ENCODE data around the gene CACNG4.

CACNG4 gene

DNA sequence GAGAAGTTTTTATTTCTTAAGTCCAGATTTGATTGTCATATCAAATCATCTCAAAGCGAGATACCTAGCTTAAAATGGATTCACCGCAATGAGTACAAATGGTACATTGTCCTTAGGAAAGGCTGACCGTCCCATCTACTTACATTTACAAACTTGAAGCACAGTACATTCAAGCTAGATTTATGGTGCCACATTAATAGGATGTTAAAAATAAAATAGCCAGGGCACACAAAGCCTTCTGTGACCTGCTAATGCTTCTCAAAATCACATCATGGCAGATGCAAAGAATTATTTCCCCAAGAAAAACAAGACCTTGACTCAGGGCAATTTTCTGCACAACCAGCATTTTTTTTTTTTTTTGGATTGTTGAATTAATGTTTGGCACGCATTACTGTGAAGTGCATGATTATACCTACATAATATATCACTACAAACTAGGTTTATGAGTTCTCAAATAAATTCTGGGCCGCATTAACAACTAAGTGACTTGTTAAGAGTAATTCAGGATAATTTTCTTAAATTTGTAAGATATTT lies 105.2 kb downstream of the CACNG4 start:
- Mint-ChIP-seq H3K9me3 (no peaks in the 10 kb centered on the region), H3K4me3 (no peak overlapping the region), H3K4me1 (peaks cover 12% of the 10 kb centered on the region), H3K27me3 (ENCODE audit: low read depth) (peaks cover 4% of the 10 kb centered on the region), H3K27ac (no peak overlapping the region), H3K36me3 (ENCODE audit: low read depth) (peaks cover 19% of the 10 kb centered on the region)
- TF ChIP-seq CTCF (IDR thresholded peaks at IDR 0.05; ENCODE audit: unreplicated experiment in 3 of 3): no peak

- Mint-ChIP-seq H3K4me3 (no peak overlapping the region), H3K27ac (no peak overlapping the region), H3K4me1 (peaks cover 17% of the 10 kb centered on the region), H3K27me3 (ENCODE audit: low read depth) (no peaks in the 10 kb centered on the region), H3K36me3 (ENCODE audit: low read depth) (peaks cover 23% of the 10 kb centered on the region), H3K9me3 (no peaks in the 10 kb centered on the region)
- TF ChIP-seq CTCF (IDR thresholded peaks at IDR 0.05; ENCODE audit: unreplicated experiment in 3 of 3): no peak
Observed at GRCh38 chr17:67071595-67071994, 107.1 kb downstream of the CACNG4 start.

DNA sequence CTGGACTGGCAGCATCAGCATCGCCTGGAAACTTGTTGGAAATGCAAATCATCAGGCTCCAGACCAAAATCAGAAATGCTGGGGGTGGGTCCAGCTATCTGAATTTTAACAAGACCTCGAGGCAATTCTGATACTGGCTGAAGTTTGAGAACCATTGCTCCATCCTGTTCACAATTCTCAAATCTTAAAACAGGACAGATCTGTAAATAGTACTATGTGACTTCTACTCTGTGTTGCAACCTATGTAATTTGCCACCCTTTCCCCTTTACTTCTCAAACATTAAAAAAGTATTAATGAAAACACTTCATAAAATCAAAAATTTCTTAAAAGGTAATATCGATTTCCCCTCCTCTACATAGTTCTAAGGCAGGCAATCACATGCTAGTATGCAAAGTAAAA lies 108.4 kb downstream of the CACNG4 start:
- Mint-ChIP-seq H3K4me1 (peaks cover 12% of the 10 kb centered on the region), H3K27ac (no peak overlapping the region), H3K9me3 (no peaks in the 10 kb centered on the region), H3K27me3 (ENCODE audit: low read depth) (no peaks in the 10 kb centered on the region), H3K36me3 (ENCODE audit: low read depth) (peaks cover 27% of the 10 kb centered on the region), H3K4me3 (no peak overlapping the region)
- no peak for TF ChIP-seq CTCF (IDR thresholded peaks at IDR 0.05; ENCODE audit: unreplicated experiment in 3 of 3)

DNA sequence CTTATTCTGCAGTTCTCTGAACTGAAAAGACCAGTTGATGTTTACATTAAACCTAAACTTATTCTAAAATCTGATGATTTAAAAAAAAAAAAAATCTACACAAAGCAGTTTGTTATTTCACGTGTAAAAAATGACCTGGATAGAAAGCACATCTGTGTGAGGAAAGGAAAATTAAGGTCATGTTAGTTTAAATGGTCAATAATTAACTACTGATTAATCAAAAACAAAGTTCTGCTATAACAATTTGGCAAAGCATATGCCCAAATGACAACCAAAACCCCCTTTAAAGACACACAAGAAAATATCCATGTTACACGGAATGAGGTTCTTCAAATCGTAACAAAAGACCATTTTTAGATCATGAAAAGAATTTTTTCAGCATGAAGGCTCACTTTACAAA lies 110.3 kb downstream of the CACNG4 start:
- H3K9me3 Mint-ChIP-seq: no peaks in the 10 kb centered on the region

DNA sequence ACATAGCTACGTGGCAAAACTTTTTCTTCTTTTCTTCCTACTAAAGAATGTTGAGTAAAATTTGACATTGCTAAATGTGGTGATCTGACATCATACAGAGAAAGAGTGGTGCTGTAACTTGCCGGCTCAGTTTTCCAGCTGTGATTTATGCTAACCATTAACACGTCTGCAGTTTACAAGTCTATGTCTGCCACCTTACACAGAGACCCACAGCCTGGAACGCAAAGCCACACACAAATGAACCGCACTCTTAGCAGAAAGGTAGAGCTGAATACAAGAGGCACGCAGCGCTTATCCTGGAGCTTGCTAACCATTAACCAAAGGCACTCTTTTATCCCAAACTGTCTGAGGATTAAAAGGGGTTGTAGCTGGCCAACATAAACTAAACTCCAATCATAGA lies 111.8 kb downstream of the CACNG4 start:
- no peak for TF ChIP-seq CTCF (IDR thresholded peaks at IDR 0.05; ENCODE audit: unreplicated experiment in 3 of 3)
- Mint-ChIP-seq H3K9me3 (no peaks in the 10 kb centered on the region), H3K4me3 (peak overlapping the region in 1 of 3 experiments; percentile 1), H3K4me1 (peaks cover 6% of the 10 kb centered on the region), H3K27me3 (ENCODE audit: low read depth) (no peaks in the 10 kb centered on the region), H3K27ac (peak overlapping the region; percentile 67 to 83 (median 72)), H3K36me3 (ENCODE audit: low read depth) (peaks cover 32% of the 10 kb centered on the region)

More for the DNA sequence above, 110.3 kb downstream of the CACNG4 start:
- TF ChIP-seq CTCF (IDR thresholded peaks at IDR 0.05; ENCODE audit: unreplicated experiment in 3 of 3): no peak
- Mint-ChIP-seq H3K4me3 (no peak overlapping the region), H3K36me3 (ENCODE audit: low read depth) (peaks cover 32% of the 10 kb centered on the region), H3K4me1 (peaks cover 9% of the 10 kb centered on the region), H3K27me3 (ENCODE audit: low read depth) (no peaks in the 10 kb centered on the region), H3K27ac (peak overlapping the region; percentile 49 to 62 (median 61))

DNA sequence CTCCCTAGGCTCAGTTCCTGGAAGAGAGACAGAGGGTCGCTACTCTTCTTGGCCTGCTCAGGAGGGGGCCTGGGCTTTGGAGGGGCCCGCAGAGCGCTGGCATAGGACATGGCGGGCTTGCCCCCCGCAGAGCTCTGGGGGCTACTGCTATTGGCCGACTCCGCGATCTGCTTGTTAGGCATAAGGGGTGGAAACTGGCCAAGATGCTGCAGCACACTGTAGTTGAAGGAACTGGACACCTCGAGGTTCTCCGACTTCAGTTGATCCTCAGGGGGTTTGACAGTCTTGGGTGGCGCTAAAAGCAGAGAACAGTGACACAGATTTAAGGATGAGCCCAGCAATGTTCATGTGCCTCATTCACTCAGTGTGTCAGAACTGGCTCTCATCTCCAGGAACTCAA lies 113.8 kb downstream of the CACNG4 start:
- Mint-ChIP-seq H3K36me3 (ENCODE audit: low read depth) (peaks cover 27% of the 10 kb centered on the region), H3K27ac (no peak overlapping the region), H3K27me3 (ENCODE audit: low read depth) (no peaks in the 10 kb centered on the region), H3K4me3 (no peak overlapping the region), H3K9me3 (no peaks in the 10 kb centered on the region), H3K4me1 (peaks cover 6% of the 10 kb centered on the region)
- no peak for TF ChIP-seq CTCF (IDR thresholded peaks at IDR 0.05; ENCODE audit: unreplicated experiment in 3 of 3)

All from nephron (organoid).